ENCODE results near the gene YPEL2. TPM values are rescaled to one million over a fixed set of nuclear protein-coding genes. Genes with fewer than 3 reads are reported as not detected.

YPEL2 gene
- total and polyA plus RNA-seq, 2 donors (not counting 3 experiments of a cell fraction or from before 2014, with no cell fraction given): 36.5 to 66.8 TPM

GRCh38 chr17:59439262-59439661 lies 107.8 kb downstream of the YPEL2 start:
- DNase-seq (ENCODE audit: low read depth, low spot score) (peak; percentile 23), FAIRE-seq (no peak)
- Histone ChIP-seq H3K4me1 (ENCODE audit: control insufficient read depth, extremely low read depth, insufficient read depth, low read length) (peaks cover 65% of the 10 kb centered on the region), H3K27me3 (ENCODE audit: control insufficient read depth in 2 of 2, insufficient read depth in 2 of 2, low read length in 2 of 2) (no peaks in the 10 kb centered on the region), H3K27ac (ENCODE audit: insufficient read depth, low read depth, low read length) (peak overlapping the region; percentile 93), H3K9me3 (replicated peaks; ENCODE audit: control insufficient read depth, insufficient read depth, low read length) (no peaks in the 10 kb centered on the region), H4K20me1 (replicated peaks; ENCODE audit: control insufficient read depth, extremely low read depth, insufficient read depth, low read length) (no peaks in the 10 kb centered on the region), H3K9ac (replicated peaks; ENCODE audit: extremely low read depth, insufficient read depth, low read length) (peak overlapping the region; percentile 38), H3K4me3 (replicated peaks in 1 of 3; ENCODE audit: insufficient read depth in 1 of 3, low read depth in 1 of 3, low read length in 3 of 3) (no peak overlapping the region), H3K79me2 (ENCODE audit: control insufficient read depth, insufficient read depth, low read length) (no peaks in the 10 kb centered on the region), H3K9me1 (replicated peaks; ENCODE audit: control insufficient read depth, extremely low read depth, insufficient read depth, low read length) (no peaks in the 10 kb centered on the region), H3K4me2 (ENCODE audit: insufficient read depth, low read length) (no peak overlapping the region), H2AFZ (ENCODE audit: low read depth, low read length) (no peak overlapping the region), H3K36me3 (ENCODE audit: control insufficient read depth in 2 of 2, extremely low read depth in 1 of 2, insufficient read depth in 2 of 2, low read length in 2 of 2) (no peaks in the 10 kb centered on the region)
- TF ChIP-seq CTCF (IDR thresholded peaks at IDR 0.05; ENCODE audit: extremely low read depth in 1 of 2, insufficient read depth in 1 of 2, low read depth in 1 of 2, low read length in 2 of 2) (no peak), EZH2 (IDR thresholded peaks at IDR 0.05; ENCODE audit: borderline replicate concordance, low read depth, low read length, severe bottlenecking) (no peak), POLR2AphosphoS5 (IDR thresholded peaks at IDR 0.05; ENCODE audit: insufficient read depth, low read depth, low read length) (no peak), MAX (IDR thresholded peaks at IDR 0.05; ENCODE audit: insufficient read depth, insufficient read length) (no peak), GATA2 (IDR thresholded peaks at IDR 0.05; ENCODE audit: insufficient read depth, insufficient read length, low read depth, low read length) (no peak), JUN (IDR thresholded peaks at IDR 0.05; ENCODE audit: borderline replicate concordance, insufficient read depth, insufficient read length, low read depth) (no peak), FOS (IDR thresholded peaks at IDR 0.05; ENCODE audit: borderline replicate concordance, insufficient read depth, low read length) (no peak), POLR2A (IDR thresholded peaks at IDR 0.05; ENCODE audit: low read depth, low read length) (no peak), MYC (IDR thresholded peaks at IDR 0.05; ENCODE audit: low read depth, low read length) (no peak)
- POLR2A ChIA-PET: interaction anchor here (0.5 to 0.7 kb wide), 2 partner anchors 109 to 178 kb away, joined by 3 to 9 read pairs; no protein-coding TSS in a partner anchor
- BruUV-seq (replicated peaks): no TSS peak
- CTCF ChIA-PET: interaction anchor here (1.1 to 10.1 kb wide), 10 partner anchors 8 to 128 kb away, joined by 3 to 147 read pairs (median 6); no protein-coding TSS in a partner anchor
- dilution Hi-C loops (cut with MboI; ENCODE audit: extremely low pct_ligation_motif_present, low sequenced_read_pairs): loop anchor here (25.0 kb wide), 1 partner anchor 102 kb away; the partner anchor contains the start of gene YPEL2
- intact Hi-C loops (cut with micrococcal nuclease): no loop called here
